HEK293 (cell line): ENCODE measurements around the gene RIMBP3C.
"Not testable (repeated sequence)": the region's sequence is repeated elsewhere in the genome, so short reads cannot be mapped to it uniquely, and the experiment has no call there.

Experiments used
- CTCF ChIA-PET: fragments of 350-600 bp; formaldehyde crosslinking; extraction: SDS; loops from one replicate; lab custom pipeline; 2021; ENCODE audit warnings: antibody characterized with exemption; lab: Yijun Ruan, JAX
- POLR2A ChIA-PET: fragments of 300-600 bp; formaldehyde crosslinking; extraction: SDS; loops from one replicate; lab custom pipeline; 2020; ENCODE audit warnings: antibody characterized with exemption, inconsistent platforms; lab: Yijun Ruan, JAX
- H3K27ac ChIP-seq: fragments of 200-500 bp; sonication (Bioruptor generic); 2 replicates; pipeline ENCODE4 v1.5.1; 2014; ENCODE audit warnings: low read depth, low read length, control low read depth, inconsistent platforms; ENCODE audit errors: extremely low read depth
- H3K36me3 ChIP-seq, 2 experiments: fragments of 200-500 bp in 1 of 2; sonication (Bioruptor generic) in 1 of 2; 1 replicate in 1 of 2; 2 replicates in 1 of 2; pipeline ENCODE4 v1.5.1; 2014 to 2017; ENCODE audit warnings: inconsistent platforms in 2 of 2, low read length in 2 of 2; ENCODE audit not compliant: control insufficient read depth in 2 of 2, insufficient read depth in 1 of 2
- H3K4me1 ChIP-seq: fragments of 200-500 bp; sonication (Bioruptor generic); 2 replicates; pipeline ENCODE4 v1.5.1; 2014; ENCODE audit warnings: mild to moderate bottlenecking, low read length, inconsistent platforms; ENCODE audit not compliant: control insufficient read depth, insufficient read depth
- H3K4me3 ChIP-seq: 2 replicates; pipeline ENCODE4 v1.5.1; 2011; ENCODE audit warnings: low read depth, mild to moderate bottlenecking, control low read depth, low read length, moderate library complexity
- H3K9me3 ChIP-seq: fragments of 200-500 bp; sonication (Bioruptor generic); 2 replicates; pipeline ENCODE4 v1.5.1; 2014; ENCODE audit warnings: low read depth, low read length, inconsistent platforms; ENCODE audit not compliant: control insufficient read depth, insufficient read depth

Gene RIMBP3C

GRCh38 chr22:21550678-21551047 is 598 bp downstream of the RIMBP3C start:
- H3K9me3 ChIP-seq, POLR2A ChIA-PET, H3K36me3 ChIP-seq, H3K27ac ChIP-seq, H3K4me1 ChIP-seq, CTCF ChIA-PET, H3K4me3 ChIP-seq: not testable (repeated sequence)

- H3K4me3 ChIP-seq, H3K27ac ChIP-seq, POLR2A ChIA-PET, H3K9me3 ChIP-seq, H3K4me1 ChIP-seq, CTCF ChIA-PET, H3K36me3 ChIP-seq: not testable (repeated sequence)
Measured at GRCh38 chr22:21550008-21550677, 1.1 kb downstream of the RIMBP3C start.

GRCh38 chr22:21549558-21549957 is 1.7 kb downstream of the RIMBP3C start:
- H3K36me3 ChIP-seq, H3K9me3 ChIP-seq, H3K27ac ChIP-seq, H3K4me1 ChIP-seq, CTCF ChIA-PET, H3K4me3 ChIP-seq, POLR2A ChIA-PET: not testable (repeated sequence)

GRCh38 chr22:21544432-21545322 is 6.6 kb downstream of the RIMBP3C start:
- POLR2A ChIA-PET, H3K4me1 ChIP-seq, H3K4me3 ChIP-seq, H3K36me3 ChIP-seq, H3K9me3 ChIP-seq, CTCF ChIA-PET, H3K27ac ChIP-seq: not testable (repeated sequence)

GRCh38 chr22:21539862-21540261 is 11.4 kb downstream of the RIMBP3C start:
- CTCF ChIA-PET, H3K9me3 ChIP-seq, POLR2A ChIA-PET, H3K36me3 ChIP-seq, H3K4me3 ChIP-seq, H3K4me1 ChIP-seq, H3K27ac ChIP-seq: not testable (repeated sequence)

GRCh38 chr22:21532863-21533648 is 18.2 kb downstream of the RIMBP3C start:
- H3K4me3 ChIP-seq, H3K9me3 ChIP-seq, POLR2A ChIA-PET, CTCF ChIA-PET, H3K36me3 ChIP-seq, H3K27ac ChIP-seq, H3K4me1 ChIP-seq: not testable (repeated sequence)

GRCh38 chr22:21531525-21531924 is 19.7 kb downstream of the RIMBP3C start:
- H3K4me3 ChIP-seq, H3K4me1 ChIP-seq, CTCF ChIA-PET, H3K9me3 ChIP-seq, H3K36me3 ChIP-seq, H3K27ac ChIP-seq, POLR2A ChIA-PET: not testable (repeated sequence)

GRCh38 chr22:21526705-21527500 is 24.4 kb downstream of the RIMBP3C start:
- H3K4me1 ChIP-seq, H3K4me3 ChIP-seq, CTCF ChIA-PET, H3K9me3 ChIP-seq, H3K36me3 ChIP-seq, H3K27ac ChIP-seq, POLR2A ChIA-PET: not testable (repeated sequence)

GRCh38 chr22:21516970-21517764 is 34.1 kb downstream of the RIMBP3C start:
- POLR2A ChIA-PET, H3K27ac ChIP-seq, H3K4me3 ChIP-seq, H3K36me3 ChIP-seq, CTCF ChIA-PET, H3K9me3 ChIP-seq, H3K4me1 ChIP-seq: not testable (repeated sequence)

- H3K4me3 ChIP-seq, H3K27ac ChIP-seq, H3K4me1 ChIP-seq, CTCF ChIA-PET, H3K36me3 ChIP-seq, POLR2A ChIA-PET, H3K9me3 ChIP-seq: not testable (repeated sequence)
Measured at GRCh38 chr22:21516522-21516921, 34.7 kb downstream of the RIMBP3C start.
